ENCODE measurements around the gene GABRB1. TPM values are rescaled to one million over a fixed set of nuclear protein-coding genes. Genes with fewer than 3 reads are reported as not detected.

GABRB1 gene
- total and polyA plus RNA-seq, 2 donors (not counting 1 experiment from before 2014, with no cell fraction given): not detected

- no peaks in the 10 kb centered on the region for H3K4me1 ChIP-seq (ENCODE audit: control insufficient read depth in 2 of 2, insufficient read depth in 2 of 2, low read length in 2 of 2)
- H4K20me1 ChIP-seq (ENCODE audit: control insufficient read depth, insufficient read depth, low read length, poor library complexity, severe bottlenecking): no peaks in the 10 kb centered on the region
- DNase-seq: no peak
- Mint-ChIP-seq H3K27me3 (peaks cover 19% of the 10 kb centered on the region), H3K9me3 (ENCODE audit: insufficient read depth) (no peaks in the 10 kb centered on the region), H3K4me1 (no peaks in the 10 kb centered on the region), H3K27ac (no peak overlapping the region), H3K4me3 (no peak overlapping the region)
- H3K27me3 ChIP-seq (replicated peaks in 1 of 4; ENCODE audit: control extremely low read depth in 1 of 4, control insufficient read depth in 3 of 4, insufficient read depth in 4 of 4, low read length in 3 of 4): peaks cover 0 to 7% (median 2%) of the 10 kb centered on the region in 4 experiments
- no peaks in the 10 kb centered on the region for H3K9me3 ChIP-seq (ENCODE audit: control extremely low read depth in 1 of 3, control insufficient read depth in 2 of 3, insufficient read depth in 1 of 3, low read length in 2 of 3)
- H3K4me2 ChIP-seq (replicated peaks; ENCODE audit: low read depth, low read length, poor library complexity, severe bottlenecking): no peak overlapping the region
- TF ChIP-seq CTCF (IDR thresholded peaks at IDR 0.05): no peak
- no peak for TF ChIP-seq EZH2 (IDR thresholded peaks at IDR 0.05; ENCODE audit: borderline replicate concordance, insufficient read depth, low read depth, low read length, poor library complexity, severe bottlenecking)
- WGBS (ENCODE audit: insufficient coverage): 42% methylated on average over 2 of the region's 3 CpGs
- no peak for ATAC-seq (ENCODE audit: low read depth)
- no peak overlapping the region for H2AFZ ChIP-seq (ENCODE audit: insufficient read depth, low read depth, low read length, poor library complexity, severe bottlenecking)
- intact Hi-C loops (cut with micrococcal nuclease): no loop called here
- H3K27ac ChIP-seq (ENCODE audit: low read length in 2 of 2): no peak overlapping the region
- ChIA-PET CTCF (no interaction called here), POLR2A (no interaction called here)
- H3K4me3 ChIP-seq (ENCODE audit: control extremely low read depth in 1 of 5, extremely low read depth in 1 of 5, insufficient read depth in 1 of 5, low read depth in 2 of 5, low read length in 4 of 5): no peak overlapping the region
- no peak overlapping the region for H3K9ac ChIP-seq (ENCODE audit: low read length)
- no peaks in the 10 kb centered on the region for H3K79me2 ChIP-seq (ENCODE audit: control insufficient read depth, insufficient read depth, low read length)
- H3K36me3 ChIP-seq (replicated peaks in 1 of 2; ENCODE audit: control extremely low read depth in 1 of 2, control insufficient read depth in 1 of 2, extremely low read depth in 1 of 2, insufficient read depth in 2 of 2, low read length in 1 of 2): no peaks in the 10 kb centered on the region
Observed at GRCh38 chr4:46986922-46987638, 44.3 kb upstream of the GABRB1 start.

DNA sequence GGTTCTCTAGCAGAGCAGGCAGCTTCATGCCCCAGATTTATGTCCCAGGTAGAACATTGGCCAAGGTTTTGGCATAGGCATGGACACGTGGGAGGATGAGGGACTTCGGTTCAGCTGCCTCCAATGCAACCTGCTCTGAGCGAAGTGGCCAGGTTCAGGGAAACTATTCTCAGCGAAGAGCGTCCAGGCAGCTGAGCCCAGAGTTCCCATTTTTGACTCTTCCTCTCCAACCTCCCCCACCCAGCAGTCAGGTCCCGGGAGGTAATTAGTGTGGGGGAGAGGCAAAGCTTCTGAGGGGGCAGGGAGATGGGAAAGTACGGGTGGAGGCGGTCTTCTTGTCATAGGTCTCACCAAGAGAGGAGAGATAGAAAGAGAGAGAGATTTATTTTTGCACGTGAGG lies 39.0 kb upstream of the GABRB1 start:
- 17% methylated on average over 1 of the region's 9 CpGs for WGBS (ENCODE audit: insufficient coverage)
- Mint-ChIP-seq H3K4me1 (peaks cover 3% of the 10 kb centered on the region), H3K27ac (no peak overlapping the region), H3K27me3 (peaks cover 48% of the 10 kb centered on the region), H3K9me3 (ENCODE audit: insufficient read depth) (no peaks in the 10 kb centered on the region), H3K4me3 (no peak overlapping the region)
- Histone ChIP-seq H3K27ac (ENCODE audit: low read length in 2 of 2) (no peak overlapping the region), H4K20me1 (ENCODE audit: control insufficient read depth, insufficient read depth, low read length, poor library complexity, severe bottlenecking) (no peaks in the 10 kb centered on the region), H2AFZ (ENCODE audit: insufficient read depth, low read depth, low read length, poor library complexity, severe bottlenecking) (no peak overlapping the region), H3K4me1 (ENCODE audit: control insufficient read depth in 2 of 2, insufficient read depth in 2 of 2, low read length in 2 of 2) (peaks cover 3 to 6% of the 10 kb centered on the region in 2 donors), H3K27me3 (replicated peaks in 1 of 4; ENCODE audit: control extremely low read depth in 1 of 4, control insufficient read depth in 3 of 4, insufficient read depth in 4 of 4, low read length in 3 of 4) (peaks cover 0 to 24% (median 11%) of the 10 kb centered on the region in 4 experiments), H3K36me3 (replicated peaks in 1 of 2; ENCODE audit: control extremely low read depth in 1 of 2, control insufficient read depth in 1 of 2, extremely low read depth in 1 of 2, insufficient read depth in 2 of 2, low read length in 1 of 2) (no peaks in the 10 kb centered on the region), H3K9me3 (ENCODE audit: control extremely low read depth in 1 of 3, control insufficient read depth in 2 of 3, insufficient read depth in 1 of 3, low read length in 2 of 3) (peaks cover 0 to 12% (median 0%) of the 10 kb centered on the region in 3 donors), H3K4me2 (replicated peaks; ENCODE audit: low read depth, low read length, poor library complexity, severe bottlenecking) (no peak overlapping the region), H3K79me2 (ENCODE audit: control insufficient read depth, insufficient read depth, low read length) (no peaks in the 10 kb centered on the region), H3K9ac (ENCODE audit: low read length) (no peak overlapping the region), H3K4me3 (ENCODE audit: control extremely low read depth in 1 of 5, extremely low read depth in 1 of 5, insufficient read depth in 1 of 5, low read depth in 2 of 5, low read length in 4 of 5) (no peak overlapping the region)
- ChIA-PET POLR2A (no interaction called here), CTCF (no interaction called here)
- ATAC-seq (ENCODE audit: low read depth) (no peak), DNase-seq (no peak)
- intact Hi-C loops (cut with micrococcal nuclease): no loop called here
- no peak for TF ChIP-seq CTCF (IDR thresholded peaks at IDR 0.05)
- no peak for TF ChIP-seq EZH2 (IDR thresholded peaks at IDR 0.05; ENCODE audit: borderline replicate concordance, insufficient read depth, low read depth, low read length, poor library complexity, severe bottlenecking)

Data from B cell (primary cell).